CD1c-positive myeloid dendritic cell (primary cell): ENCODE results near the gene TCF19.
"Not testable (repeated sequence)": the region's sequence is repeated elsewhere in the genome, so short reads cannot be mapped to it uniquely, and the experiment has no call there.

ENCODE experiments used
- DNase-seq: peaks from one replicate; pipeline ENCODE4 v3.0.0-alpha.2; 2016; ENCODE audit errors: extremely low spot score

TCF19 gene

GRCh38 chr6:31183287-31183686 is 24.9 kb downstream of the TCF19 start:
- not testable (repeated sequence) for DNase-seq

DNA sequence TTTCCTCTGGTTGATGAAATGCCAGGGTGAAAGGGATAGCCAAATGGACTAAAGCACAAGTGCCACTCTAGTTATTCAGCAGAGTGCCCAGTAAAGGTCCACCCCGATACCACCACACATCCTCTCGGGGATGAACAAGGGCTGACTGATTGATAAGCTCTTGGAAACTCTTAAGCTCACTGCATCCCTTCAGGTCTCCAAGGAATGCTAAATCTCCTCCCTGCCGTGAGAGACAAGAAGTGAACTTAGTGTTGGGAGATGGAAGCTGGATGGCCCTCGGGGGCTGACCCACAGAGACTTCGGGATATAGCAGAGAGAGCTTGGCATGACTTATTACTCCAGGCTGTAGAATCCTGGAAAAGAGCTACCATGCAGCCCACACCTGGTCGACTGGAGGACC is 25.5 kb downstream of the TCF19 start:
- DNase-seq: not testable (repeated sequence)

DNA sequence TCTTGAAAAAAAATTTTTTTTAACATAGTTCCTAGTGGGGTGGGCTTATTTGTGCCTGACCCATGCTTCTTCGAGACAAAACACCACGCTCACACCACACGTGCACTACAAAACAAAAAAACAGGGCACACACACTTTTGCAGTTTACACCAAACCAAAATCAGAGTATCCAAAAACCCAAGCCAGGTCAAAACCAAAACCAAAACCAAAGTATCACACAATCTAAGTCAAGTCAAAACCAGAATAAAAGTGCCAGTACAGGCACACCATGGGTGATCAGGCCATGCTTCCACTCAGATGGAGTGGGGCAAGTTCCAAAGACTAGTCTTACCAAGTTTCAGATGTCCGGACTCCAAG is 27.3 kb downstream of the TCF19 start:
- DNase-seq: not testable (repeated sequence)

DNA sequence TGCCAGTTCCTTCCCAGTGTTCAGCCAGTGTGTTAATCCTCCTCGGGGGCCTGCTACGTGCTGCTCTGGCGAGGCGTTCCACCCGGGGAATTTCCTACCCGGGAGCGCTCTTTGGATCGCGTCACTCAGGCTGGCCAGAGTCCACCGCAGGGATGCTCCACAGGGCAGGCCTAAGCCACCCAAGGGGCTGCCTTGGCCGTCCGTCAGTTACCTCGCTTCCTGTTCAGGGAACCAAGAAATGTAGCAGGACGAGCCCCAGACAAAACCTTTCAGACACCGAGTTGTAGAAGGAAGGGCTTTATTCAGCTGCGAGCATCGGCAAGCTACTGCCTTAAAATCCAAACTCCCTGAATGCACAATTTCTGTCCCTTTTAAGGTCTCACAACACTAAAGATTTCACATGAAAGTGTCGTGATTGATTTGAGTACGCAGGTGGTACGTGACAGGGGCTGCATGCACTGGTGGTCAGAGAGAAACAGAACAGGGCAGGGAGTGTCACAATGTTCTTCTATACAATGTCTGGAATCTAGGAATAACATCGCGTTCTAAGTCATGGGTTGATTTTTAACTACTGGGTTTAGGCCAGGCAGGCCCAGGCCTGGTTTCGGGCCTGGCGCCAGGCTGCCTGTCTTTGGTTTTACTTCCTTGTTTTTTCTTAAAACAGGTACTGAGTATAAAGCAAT is 27.8 kb downstream of the TCF19 start:
- DNase-seq: no peak

GRCh38 chr6:31187780-31188194 is 29.4 kb downstream of the TCF19 start:
- no peak for DNase-seq

DNA sequence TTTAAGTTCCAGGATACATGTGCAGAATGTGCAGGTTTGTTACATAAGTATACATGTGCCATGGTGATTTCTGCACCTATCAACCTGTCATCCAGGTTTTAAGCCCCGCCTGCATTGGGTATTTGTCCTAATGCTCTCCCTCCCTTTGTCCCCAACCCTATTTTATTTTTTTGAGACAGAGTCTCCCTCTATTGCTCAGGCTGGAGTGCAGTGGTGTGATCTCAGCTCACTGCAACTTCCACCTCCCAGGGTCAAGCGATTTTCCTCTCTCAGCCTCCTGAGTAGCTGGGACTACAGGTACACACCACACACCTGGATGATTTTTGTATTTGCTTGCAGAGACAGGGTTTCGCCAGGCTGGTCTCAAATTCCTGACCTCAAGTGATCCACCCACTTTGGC is 30.8 kb downstream of the TCF19 start:
- not testable (repeated sequence) for DNase-seq

GRCh38 chr6:31190488-31190887 is 32.1 kb downstream of the TCF19 start:
- no peak for DNase-seq

DNA sequence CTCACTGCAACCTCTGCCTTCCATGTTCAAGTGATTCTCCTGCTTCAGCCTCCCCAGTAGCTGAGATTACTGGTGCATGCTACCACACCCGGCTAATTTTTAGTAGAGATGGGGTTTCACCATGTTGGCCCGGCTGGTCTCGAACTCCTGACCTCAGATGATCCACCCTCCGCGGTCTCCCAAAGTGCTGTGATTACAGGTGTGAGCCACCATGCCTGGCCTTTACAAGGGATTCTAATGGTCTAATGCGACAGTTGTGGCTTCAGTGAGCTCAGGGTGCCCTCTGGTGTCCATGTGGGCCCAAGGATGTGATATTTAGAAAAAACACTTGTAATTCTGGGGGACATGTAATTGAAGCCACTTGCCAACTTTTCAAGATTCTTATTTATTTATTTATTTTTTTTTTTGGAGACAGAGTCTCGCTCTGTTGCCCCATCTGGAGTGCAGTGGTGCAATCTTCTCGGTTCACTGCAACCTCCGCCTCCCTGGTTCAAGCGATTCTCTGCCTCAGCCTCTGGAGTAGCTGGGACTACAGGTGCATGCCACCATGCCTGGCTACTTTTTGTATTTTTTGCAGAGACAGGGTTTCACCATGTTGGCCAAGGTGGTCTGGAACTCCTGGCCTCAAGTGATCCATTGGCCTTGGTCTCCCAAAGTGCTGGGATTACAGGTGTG is 34.2 kb downstream of the TCF19 start:
- DNase-seq: peak; percentile 71

DNA sequence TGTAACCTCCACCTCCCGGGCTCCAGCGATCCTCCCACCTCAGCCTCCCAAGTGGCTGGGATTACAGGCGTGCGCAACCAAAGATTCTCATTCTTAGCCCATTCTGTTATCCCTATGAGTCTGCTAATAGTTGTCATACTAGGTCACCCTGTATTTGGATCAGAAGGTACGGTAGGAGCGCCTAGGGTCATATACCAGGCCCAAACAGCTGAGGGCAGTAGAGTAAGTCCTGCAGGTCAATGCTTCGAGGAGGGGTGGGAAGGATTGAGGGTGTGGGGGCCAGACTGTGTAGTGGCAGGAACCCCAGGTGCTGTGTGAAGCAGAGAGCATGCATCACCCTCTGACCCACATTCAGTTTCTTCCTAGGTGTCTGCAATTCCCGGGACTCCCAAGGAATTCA is 34.8 kb downstream of the TCF19 start:
- no peak for DNase-seq

DNA sequence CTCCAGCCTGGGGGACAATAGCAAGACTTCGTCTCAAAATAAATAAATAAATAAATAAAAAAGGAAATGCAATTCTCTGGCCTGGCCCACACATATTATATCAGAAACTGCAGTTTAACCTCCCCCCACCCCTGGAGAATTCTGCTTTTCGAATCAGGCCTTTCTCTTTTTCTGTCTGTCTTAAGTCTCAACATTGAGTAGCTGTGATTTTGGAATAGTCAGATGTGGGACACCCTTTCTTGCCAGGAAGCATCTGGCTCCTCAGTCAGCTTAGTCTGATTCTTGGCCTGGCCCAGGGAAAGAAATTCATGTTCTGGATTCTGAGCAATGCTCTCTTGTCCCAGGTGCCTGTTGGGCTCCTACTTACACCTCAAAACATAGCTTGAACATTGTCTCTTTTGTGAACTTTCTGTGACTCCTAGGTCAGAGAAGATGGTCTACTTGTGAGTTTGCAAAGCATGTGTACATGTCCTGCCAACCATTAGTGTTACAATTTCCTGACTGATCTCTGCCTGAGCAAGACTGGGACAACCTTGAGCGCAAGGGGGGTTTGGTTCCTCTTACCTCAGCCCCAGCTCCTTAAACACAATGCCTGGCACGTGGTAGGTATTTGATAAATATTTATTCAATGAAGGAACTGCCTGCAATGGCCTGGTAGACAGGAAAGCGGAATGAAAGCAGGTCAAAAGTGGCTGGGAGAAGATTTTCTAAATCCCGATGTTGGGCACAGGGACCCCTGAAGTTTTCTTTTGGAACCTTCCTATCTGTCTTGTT is 35.9 kb downstream of the TCF19 start:
- no peak for DNase-seq

- DNase-seq: not testable (repeated sequence)
Measured at GRCh38 chr6:31195308-31195979, 37.1 kb downstream of the TCF19 start.

- not testable (repeated sequence) for DNase-seq
Measured at GRCh38 chr6:31196251-31197022, 38.0 kb downstream of the TCF19 start.

GRCh38 chr6:31197559-31198305 is 39.3 kb downstream of the TCF19 start:
- peak; percentile 96 for DNase-seq

GRCh38 chr6:31199105-31199452 is 40.7 kb downstream of the TCF19 start:
- DNase-seq: not testable (repeated sequence)

DNA sequence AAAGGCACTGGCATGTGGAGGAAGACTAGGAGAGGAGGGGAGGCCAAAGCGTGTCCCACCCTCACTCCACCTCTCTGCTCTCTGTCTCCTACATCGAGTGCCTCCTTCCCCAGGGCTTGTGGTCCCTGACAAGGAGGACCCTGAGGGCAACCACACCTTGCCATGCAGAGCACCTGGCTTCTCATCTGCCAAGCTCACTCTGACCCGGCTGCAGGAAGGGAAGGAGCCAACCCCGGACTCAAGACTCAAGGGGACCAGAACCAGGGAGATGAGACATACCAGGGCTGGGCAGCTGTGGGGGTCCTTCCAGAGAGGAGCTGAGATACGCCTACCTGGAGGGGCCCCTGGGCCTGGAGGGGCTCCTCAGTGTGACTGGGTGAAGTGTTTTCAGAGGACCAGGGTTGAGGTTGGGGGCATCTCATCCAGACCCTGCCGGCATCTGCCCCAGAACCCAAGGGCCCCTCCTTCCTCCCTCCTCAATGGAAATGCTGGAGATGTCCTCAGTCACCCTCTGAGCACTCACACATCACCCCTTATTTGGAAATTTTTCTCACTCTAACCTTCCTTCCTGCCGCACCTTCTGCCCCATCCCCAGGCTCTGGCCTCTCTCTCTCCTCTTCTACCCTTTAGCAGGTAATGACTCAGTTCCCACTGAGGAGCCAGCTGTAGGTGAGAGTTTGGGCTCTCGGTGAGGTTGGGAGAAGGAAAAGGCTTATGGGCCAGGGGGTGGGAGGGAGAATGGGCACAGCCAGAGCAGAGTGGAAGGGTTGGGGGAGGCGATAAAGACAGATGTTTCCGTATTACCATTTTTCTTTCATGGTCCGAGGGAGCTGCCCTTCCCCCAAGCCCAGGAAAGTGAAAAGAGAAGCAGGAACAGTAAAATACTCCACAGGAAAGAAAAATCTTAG is 44.1 kb downstream of the TCF19 start:
- DNase-seq: no peak

DNA sequence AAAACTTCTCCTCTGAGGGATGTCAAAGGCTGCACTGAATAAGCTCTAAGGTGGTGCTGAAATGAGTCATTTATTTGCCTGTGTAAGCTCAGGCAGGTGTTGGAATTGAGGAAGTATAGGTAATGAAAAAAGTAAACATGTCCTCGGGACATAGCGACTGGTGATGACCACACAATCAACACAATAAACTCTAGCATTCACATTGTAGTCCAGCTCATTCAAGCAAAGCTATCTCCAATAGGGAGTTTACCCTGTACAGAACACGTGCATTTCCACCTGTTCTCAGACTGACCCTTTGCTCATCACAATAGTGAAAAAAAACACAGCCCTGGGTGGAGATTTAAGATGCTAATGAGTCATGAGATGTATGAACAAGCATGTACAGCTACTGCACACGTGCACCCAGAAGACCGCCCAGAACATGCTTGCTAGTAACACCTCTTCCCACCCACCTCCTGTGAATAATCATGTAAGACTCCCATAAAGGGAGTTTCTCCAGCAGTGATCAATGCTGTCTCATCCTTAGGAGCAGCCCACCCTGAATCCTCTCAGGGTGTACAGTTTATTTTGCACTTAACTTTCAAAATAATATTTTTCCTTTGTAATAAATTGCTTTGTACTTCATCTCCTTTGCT is 45.1 kb downstream of the TCF19 start:
- DNase-seq: peak; percentile 75

DNA sequence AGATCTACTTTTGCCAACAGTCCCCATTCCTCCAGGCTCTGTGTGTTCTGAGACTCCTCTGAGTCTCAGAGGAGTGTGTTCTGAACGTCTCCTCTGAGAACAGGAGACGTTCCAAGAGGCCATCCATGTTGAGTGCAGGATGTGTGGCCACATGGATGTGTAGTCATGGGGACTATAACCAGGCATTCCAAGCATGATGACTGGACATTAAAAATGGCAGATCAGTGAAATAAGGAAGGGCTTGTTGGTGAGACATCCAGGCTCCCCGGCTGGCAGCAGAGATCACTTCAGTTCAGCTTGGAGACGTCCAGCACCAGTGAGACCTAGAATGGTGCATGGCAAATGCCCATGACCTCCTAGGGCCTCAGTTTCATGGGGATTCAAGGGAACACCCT is 46.4 kb downstream of the TCF19 start:
- no peak for DNase-seq

DNA sequence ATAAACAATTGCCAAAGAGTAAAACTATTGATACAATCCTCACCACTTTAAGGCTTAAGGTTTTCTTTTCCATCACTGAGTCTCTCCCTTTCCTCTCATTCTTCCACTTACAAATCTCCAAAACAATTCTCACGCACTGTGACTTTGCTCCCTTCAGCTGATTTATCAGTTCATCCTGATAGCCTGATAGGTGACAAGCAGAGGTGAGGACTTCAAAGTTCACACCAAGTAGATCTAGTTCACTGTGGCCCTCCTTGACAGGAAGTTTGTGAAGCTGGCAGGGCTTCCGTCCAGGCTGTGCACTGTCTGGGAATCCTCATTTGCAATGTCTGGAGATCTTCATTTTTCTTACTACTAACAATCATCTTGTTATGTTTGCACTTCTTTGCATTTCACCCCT is 47.2 kb downstream of the TCF19 start:
- no peak for DNase-seq

- no peak for DNase-seq
Measured at GRCh38 chr6:31208506-31208905, 50.1 kb downstream of the TCF19 start.
